Skeletal muscle cell (primary cell): Measurements from ENCODE around the gene HDAC5.
"Not testable (repeated sequence)": the region's sequence is repeated elsewhere in the genome, so short reads cannot be mapped to it uniquely, and the experiment has no call there.

Experiments
- DNase-seq: peaks from one replicate; pipeline ENCODE4 v3.0.0-alpha.2; 2010; ENCODE audit warnings: low read depth
- H3K4me3 ChIP-seq: 2 replicates; pipeline ENCODE4 v1.5.1; 2011; ENCODE audit warnings: low read depth, mild to moderate bottlenecking, control low read depth, low read length, moderate library complexity

Gene HDAC5

GRCh38 chr17:44123356-44124117, at the start of gene HDAC5:
TSS of gene HDAC5 (minus strand) at chr17:44123641. CDS start at chr17:44117515, 6,126 bp downstream.
- H3K4me3 ChIP-seq = peak within 1 kb of the TSS; percentile 83
- peak; percentile 80 for DNase-seq

- H3K4me3 ChIP-seq = no peak overlapping the region
- DNase-seq = no peak
These were observed 48.6 kb upstream of the HDAC5 start for GRCh38 chr17:44171931-44172455.

- no peak within 1 kb of the TSS for H3K4me3 ChIP-seq
- DNase-seq = no peak
These were observed 47.2 kb upstream of the HDAC5 start, which contains the start of gene ASB16 for GRCh38 chr17:44170499-44171201. TSS of gene ASB16 (plus strand) at chr17:44170704. CDS start at chr17:44170790, 86 bp downstream.

DNA sequence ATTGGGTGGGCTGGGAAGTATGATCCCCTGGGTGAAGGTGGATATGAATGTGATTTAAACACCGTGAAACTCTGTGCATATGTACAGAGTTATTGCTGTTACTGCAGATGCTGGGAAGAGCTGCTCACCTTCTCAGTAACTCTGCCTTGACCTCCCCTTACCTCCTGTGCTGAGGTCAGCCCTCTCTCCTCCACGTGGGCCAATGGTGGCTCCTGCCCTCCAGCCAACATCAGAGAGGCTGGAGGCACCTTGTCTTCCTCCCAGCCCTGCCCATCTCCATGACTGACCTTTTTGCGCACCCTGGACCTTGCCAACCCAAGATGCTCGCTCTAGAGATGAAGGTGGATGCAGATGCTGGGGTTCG, 46.7 kb upstream of the HDAC5 start:
- no peak overlapping the region for H3K4me3 ChIP-seq
- no peak for DNase-seq

DNA sequence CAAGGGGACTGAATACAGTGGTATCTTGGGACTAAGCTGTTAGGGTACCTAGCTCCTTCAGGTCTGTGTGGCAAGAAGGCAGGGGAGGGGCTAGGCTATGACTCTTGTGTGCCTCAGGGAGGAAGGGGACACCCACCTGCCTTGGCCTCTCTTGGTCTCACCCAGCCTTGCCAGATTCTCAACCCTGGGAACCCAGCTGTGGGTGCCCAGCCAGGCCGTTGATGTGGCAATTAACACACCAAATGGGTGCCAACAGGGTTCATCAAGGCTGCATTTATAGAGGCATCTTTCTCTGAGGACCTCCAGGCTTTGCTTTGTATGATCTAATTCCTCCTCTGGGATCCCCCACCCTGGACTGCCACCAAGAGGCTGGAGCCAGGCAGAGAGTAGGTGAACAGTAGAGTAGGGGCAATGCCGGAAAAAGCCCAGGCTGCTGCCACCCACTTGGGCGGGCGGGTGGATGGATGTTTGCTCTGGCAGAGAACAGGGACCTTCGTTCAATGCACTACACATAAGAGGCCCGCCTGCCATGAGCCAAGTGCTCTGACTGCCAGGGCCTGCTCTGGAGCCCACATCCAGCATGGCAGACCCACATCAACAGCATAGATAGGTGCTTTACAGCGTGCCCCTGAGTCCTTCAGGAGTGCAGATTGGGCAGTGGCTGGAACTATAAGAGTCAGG, 43.9 kb upstream of the HDAC5 start:
- no peak for DNase-seq
- H3K4me3 ChIP-seq = no peak overlapping the region

GRCh38 chr17:44164476-44164875, 41.0 kb upstream of the HDAC5 start:
- no peak overlapping the region for H3K4me3 ChIP-seq
- DNase-seq = no peak

- H3K4me3 ChIP-seq = no peak overlapping the region
- DNase-seq = no peak
These were observed 36.2 kb upstream of the HDAC5 start for GRCh38 chr17:44159519-44160210.

DNA sequence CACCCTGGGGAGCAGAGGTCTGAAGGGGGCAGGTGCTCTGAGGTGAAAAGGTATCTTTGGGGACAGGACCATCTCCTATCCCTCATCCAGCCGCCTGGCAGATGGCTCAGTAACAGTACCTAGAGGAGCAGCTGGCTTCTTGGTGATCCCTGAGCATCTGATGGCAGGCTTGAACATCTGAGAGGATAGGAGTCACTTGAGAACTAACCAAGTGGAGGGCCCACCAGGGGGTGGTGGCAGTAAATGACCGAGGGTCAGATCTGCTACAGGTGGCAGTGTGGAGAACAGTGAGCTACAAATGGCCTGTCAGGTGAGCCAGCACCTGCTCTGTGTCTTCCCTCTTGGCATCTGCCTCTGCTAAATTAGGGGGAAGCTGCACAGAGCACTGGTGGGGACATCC, 32.0 kb upstream of the HDAC5 start:
- DNase-seq = no peak
- no peak overlapping the region for H3K4me3 ChIP-seq

DNA sequence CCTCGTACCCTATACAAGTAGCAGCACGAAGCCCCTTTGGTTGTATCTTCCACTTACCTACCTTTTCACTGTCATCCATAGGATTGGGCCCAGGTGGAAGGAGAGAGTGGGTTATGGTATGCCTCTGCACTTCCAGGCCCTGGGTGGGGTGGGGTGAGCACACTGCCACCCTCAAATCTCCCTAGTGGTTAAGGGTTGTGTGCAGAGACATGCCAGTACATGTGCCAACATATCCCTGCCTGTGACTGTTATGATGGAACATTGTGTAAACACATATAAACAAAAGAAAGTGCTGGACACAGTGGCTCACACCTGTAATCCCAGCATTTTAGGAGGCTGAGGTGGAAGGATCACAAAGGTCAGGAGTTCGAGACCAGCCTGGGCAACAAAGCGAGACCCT, 29.4 kb upstream of the HDAC5 start:
- no peak for DNase-seq
- H3K4me3 ChIP-seq = no peak overlapping the region

DNA sequence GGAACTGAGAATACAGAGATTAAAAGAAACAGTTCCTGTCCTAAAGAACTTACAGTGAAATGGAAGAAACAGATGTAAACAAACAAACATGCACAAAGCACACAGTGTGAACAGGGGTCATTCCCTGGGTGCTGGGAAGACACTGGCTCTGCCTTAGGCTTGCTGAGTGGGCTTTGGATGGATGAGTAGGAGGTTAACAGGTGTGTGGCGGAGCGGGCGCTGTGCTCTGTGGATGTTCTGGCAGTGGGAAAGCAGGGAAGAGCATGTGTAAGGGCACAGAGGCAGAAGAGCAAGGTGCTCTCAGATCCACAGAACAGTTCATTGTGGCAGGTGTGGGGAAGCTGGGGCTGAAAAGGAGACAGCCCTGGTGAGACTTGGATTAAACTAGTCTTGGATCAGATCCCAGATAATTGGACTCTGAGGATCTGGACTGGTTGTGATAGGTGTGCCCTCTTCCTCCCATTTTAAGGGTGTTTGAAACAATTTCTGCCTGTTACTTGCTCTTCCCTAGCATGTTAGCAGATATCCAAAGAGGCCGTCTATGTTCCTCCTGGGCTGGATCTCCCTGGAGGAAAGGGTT, 26.4 kb upstream of the HDAC5 start:
- DNase-seq = no peak
- no peak overlapping the region for H3K4me3 ChIP-seq

DNA sequence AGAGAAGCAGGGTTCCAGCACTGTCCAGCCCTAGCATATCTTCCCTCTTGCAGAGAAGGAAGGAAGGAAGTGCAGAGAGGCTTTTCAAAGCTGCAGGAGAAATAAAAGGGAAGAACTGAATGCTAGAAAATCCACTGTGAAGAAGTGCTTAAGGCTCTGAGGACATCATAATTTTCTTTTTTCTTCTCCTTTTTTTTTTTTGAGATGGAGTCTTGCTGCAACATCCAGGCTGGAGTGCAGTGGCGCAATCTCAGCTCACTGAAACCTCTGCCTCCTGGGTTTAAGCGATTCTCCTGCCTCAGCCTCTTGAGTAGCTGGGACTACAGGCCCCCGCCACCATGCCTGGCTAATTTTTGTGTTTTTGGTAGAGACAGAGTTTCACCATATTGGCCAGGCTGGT, 25.6 kb upstream of the HDAC5 start:
- H3K4me3 ChIP-seq, DNase-seq: not testable (repeated sequence)

- H3K4me3 ChIP-seq = no peak overlapping the region
- DNase-seq = no peak
These were observed 24.4 kb upstream of the HDAC5 start for GRCh38 chr17:44147812-44148211.

GRCh38 chr17:44146375-44147346, 23.2 kb upstream of the HDAC5 start:
- no peak for DNase-seq
- H3K4me3 ChIP-seq = no peak overlapping the region

DNA sequence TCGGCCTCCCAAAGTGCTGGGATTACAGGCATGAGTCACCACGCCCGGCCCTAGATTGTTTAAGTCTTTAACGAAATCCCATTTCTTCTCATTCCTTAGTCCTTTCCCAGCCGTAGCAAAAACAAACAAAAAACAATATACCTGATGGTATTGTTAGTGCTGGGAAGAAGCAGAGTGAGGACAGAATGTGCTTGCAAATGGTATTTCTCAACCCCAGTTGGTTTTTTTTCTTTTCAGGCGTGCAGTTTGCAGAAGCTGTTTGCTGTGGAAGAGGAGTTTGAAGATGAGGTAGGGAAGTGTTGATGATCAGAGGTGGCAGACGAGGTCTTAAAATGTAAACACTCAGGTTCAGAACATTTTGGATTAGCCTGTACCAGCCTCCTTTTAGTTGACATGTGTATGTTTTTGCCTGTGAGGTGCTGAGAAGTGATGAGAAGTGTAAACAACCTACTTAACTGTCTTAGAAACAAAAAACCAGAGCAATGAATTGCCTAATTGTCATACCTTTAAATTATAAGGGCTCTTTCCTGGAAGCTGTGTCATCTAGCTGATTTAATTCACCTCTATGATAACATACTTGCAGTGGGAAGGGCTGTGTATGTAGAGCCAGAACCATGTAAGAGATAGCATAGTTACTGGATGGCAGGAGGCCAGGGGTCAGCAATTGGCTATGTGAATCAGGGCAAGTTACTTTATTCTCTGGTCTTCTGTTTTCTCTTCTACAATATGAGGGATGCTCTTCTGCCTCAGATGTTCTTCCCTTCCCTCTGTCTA, 21.7 kb upstream of the HDAC5 start:
- H3K4me3 ChIP-seq = no peak overlapping the region
- DNase-seq = no peak

DNA sequence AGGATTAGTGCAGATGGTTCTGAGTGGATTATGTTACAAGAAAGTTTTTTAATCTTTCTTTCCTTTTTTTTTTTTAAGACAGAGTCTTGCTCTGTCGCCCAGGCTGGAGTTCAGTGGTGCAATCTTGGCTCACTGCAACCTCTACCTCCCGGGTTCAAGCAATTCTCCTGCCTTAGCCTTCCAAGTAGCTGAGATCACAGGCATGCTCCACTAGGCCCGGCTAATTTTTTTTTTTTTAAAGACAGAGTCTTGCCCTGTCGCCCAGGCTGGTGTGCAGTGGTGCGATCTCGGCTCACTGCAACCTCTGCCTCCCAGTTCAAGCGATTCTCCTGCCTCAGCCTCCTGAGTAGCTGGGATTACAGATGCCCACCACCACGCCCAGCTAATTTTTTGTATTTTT, 20.5 kb upstream of the HDAC5 start:
- not testable (repeated sequence) for DNase-seq, H3K4me3 ChIP-seq

GRCh38 chr17:44137891-44138709, 14.7 kb upstream of the HDAC5 start:
- peak overlapping the region; percentile 26 for H3K4me3 ChIP-seq
- DNase-seq = peak; percentile 99
